Body of pancreas (tissue), 4 donors: ENCODE results near the gene NRL. TPM values are rescaled to one million over a fixed set of nuclear protein-coding genes. Genes with fewer than 3 reads are reported as not detected.
"Not testable (repeated sequence)": the region's sequence is repeated elsewhere in the genome, so short reads cannot be mapped to it uniquely, and the experiment has no call there.

Experiments
- ATAC-seq: fragments of 150-250 bp; one replicate; pipeline ENCODE4 v1.9.1; 2016
- DNase-seq, 4 donors: peaks; one replicate each; pipeline ENCODE4 v3.0.0-alpha.2; 2019
- H3K27ac ChIP-seq, 4 donors: fragments of 200-600 bp; sonication (generic); 1 replicate in 3 of 4; 2 replicates in 1 of 4; pipeline versions ENCODE4 v1.5.1 to v1.6.1; 2016 to 2019; ENCODE audit warnings: mild to moderate bottlenecking in 1 of 4, mixed read lengths in 1 of 4, moderate library complexity in 1 of 4
- H3K27me3 ChIP-seq, 2 donors: fragments of 200-600 bp; sonication (generic); one replicate each; pipeline ENCODE4 v1.6.0; 2016; ENCODE audit warnings: mild to moderate bottlenecking in 1 of 2
- H3K36me3 ChIP-seq, 2 donors: fragments of 200-600 bp; sonication (generic); replicated peaks in 1 of 2; 2 replicates each; pipeline ENCODE4 v1.5.1; 2016; ENCODE audit warnings: low read depth in 2 of 2; ENCODE audit not compliant: insufficient read depth in 1 of 2
- H3K4me1 ChIP-seq: fragments of 200-600 bp; sonication (generic); one replicate; pipeline ENCODE4 v1.6.0; 2016
- H3K4me3 ChIP-seq, 2 donors: fragments of 200-600 bp; sonication (generic); 1 replicate in 1 of 2; 2 replicates in 1 of 2; pipeline ENCODE4 v1.5.1; 2016 to 2019
- H3K9me3 ChIP-seq, 3 donors: fragments of 200-600 bp; sonication (generic); 1 replicate in 2 of 3; 2 replicates in 1 of 3; pipeline ENCODE4 v1.5.1; 2016
- CTCF ChIP-seq, 7 experiments: fragments of 450-650 bp in 4 of 7; fragments of 200-600 bp in 3 of 7; sonication (generic) in 3 of 7; IDR thresholded peaks; one replicate each; pipeline ENCODE4 v1.5.1; 2016 to 2019; ENCODE audit warnings: antibody characterized with exemption in 7 of 7
- POLR2A ChIP-seq, 3 donors: fragments of 450-650 bp; IDR thresholded peaks; one replicate each; pipeline ENCODE4 v1.6.1; 2016; ENCODE audit warnings: antibody characterized with exemption in 3 of 3, mild to moderate bottlenecking in 2 of 3
- WGBS, 2 donors: methylation state at CpG; one replicate each; pipeline ENCODE4 v1.1.5; 2017; 5-methylcytosine and 5-hydroxymethylcytosine counted together
- intact Hi-C: fragments of 100-400 bp; cut with DNase I; formaldehyde crosslinking; loops from one replicate; pipeline ENCODE4 v1.15.1; 2023
- total RNA-seq, 2 donors: library from RNA; depleted of rRNA; stranded (reverse); fragments of >200 nt; gene quantifications; one replicate each; pipeline ENCODE4 v1.1.0, GENCODE V29; 2016

Gene NRL
- total RNA-seq, 2 donors from 2014 or later: 2.1 to 2.6 TPM

DNA sequence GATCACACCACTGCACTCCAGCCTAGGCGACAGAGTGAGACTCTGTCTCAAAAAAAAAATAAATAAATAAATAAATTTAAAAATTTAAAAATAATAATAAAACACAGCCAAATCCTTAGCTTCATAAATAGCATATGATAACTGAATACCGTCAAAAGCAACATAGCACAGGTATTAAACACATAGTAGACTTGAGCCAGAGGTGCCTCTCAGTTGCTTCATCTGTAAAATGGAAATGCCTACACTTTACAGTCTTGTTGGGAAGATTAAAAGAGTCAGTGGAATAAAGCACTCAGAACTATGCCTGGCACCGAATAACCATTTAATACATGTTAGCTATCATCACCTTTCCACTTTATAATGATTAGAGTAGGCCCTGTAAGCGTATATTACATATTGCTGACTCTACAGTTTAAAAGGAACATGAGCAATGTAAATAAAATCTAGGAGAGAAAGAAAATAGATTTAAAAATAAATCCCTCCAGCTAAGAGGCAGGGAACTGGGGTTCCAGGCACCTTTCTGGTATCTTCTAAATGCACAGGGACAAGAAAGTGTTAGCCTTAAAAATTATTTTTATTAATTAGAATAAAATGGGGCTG lies 8.0 kb downstream of the NRL start:
- Histone ChIP-seq H3K27ac (no peak overlapping the region), H3K36me3 (peaks cover 0 to 5% of the 10 kb centered on the region in 2 donors), H3K27me3 (no peaks in the 10 kb centered on the region), H3K4me1 (peaks cover 31% of the 10 kb centered on the region), H3K9me3 (no peaks in the 10 kb centered on the region), H3K4me3 (no peak overlapping the region)
- TF ChIP-seq POLR2A (IDR thresholded peaks at IDR 0.05) (no peak), CTCF (IDR thresholded peaks at IDR 0.05) (no peak)
- DNase-seq: no peak
- WGBS, 2 donors: 72 to 80% methylated on average over 4 of the region's 4 CpGs
- intact Hi-C loops: loop anchor here (5.0 kb wide), 1 partner anchor 49 kb away; no protein-coding TSS in a partner anchor
- ATAC-seq: no peak

GRCh38 chr14:24105609-24106239 lies 9.0 kb downstream of the NRL start:
- Histone ChIP-seq H3K4me1 (peaks cover 30% of the 10 kb centered on the region), H3K27ac (peak overlapping the region in 1 of 4 donors; percentile 26)
- ATAC-seq, H3K27me3 ChIP-seq, DNase-seq, H3K4me3 ChIP-seq, H3K9me3 ChIP-seq, H3K36me3 ChIP-seq: not testable (repeated sequence)
- intact Hi-C loops: loop anchor here (5.0 kb wide), 1 partner anchor 48 kb away; no protein-coding TSS in a partner anchor
- WGBS, 2 donors: 80 to 91% methylated on average over 8 of the region's 8 CpGs

- 90% methylated on average over 13 of the region's 13 CpGs; no CpG with 5 or more reads in 1 of the 2 donors for WGBS, 2 donors
- Histone ChIP-seq H3K27ac (no peak overlapping the region), H3K27me3 (no peaks in the 10 kb centered on the region), H3K4me1 (peaks cover 25% of the 10 kb centered on the region), H3K36me3 (peaks cover 0 to 5% of the 10 kb centered on the region in 2 donors), H3K4me3 (no peak overlapping the region), H3K9me3 (no peaks in the 10 kb centered on the region)
- ATAC-seq (no peak), DNase-seq (no peak)
- TF ChIP-seq CTCF (IDR thresholded peaks at IDR 0.05): no peak
- TF ChIP-seq POLR2A (IDR thresholded peaks at IDR 0.05): no peak
- intact Hi-C loops: no loop called here
Measured at GRCh38 chr14:24103451-24103850, 11.3 kb downstream of the NRL start.

DNA sequence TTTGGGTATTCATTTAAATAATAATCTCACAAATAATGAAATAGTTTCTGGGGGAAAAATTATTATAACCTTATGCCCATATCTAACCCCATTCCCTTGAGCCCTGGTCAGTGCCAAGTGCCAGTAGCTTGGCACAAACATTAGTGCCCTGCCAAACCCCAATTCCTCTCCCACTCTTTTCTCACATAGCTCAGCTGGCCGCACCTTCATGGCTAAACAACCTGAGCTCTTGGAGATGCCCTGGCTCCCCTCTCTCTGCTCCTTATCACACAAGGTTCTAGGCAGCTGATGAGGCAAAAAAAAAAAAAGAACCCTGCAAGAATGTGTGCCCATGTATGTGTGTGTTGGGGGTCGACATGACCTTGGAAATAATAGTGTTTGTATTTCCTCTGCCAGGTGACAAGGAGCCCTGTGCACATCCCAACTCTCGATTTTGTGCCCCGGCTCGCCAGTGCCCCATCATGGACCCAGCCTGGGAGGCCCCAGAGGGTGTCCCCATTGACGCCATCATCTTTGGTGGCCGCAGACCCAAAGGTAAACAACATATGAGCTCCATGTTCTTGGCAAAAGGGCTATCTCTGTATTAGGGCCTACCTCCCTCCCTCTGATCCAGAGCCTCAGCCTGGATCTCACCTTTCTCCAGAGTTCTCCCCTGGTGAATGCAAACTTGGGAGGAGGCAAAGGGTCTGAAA lies 12.2 kb downstream of the NRL start:
- Histone ChIP-seq H3K9me3 (no peaks in the 10 kb centered on the region), H3K36me3 (peaks cover 0 to 5% of the 10 kb centered on the region in 2 donors), H3K27me3 (no peaks in the 10 kb centered on the region), H3K27ac (no peak overlapping the region), H3K4me3 (no peak overlapping the region), H3K4me1 (peaks cover 30% of the 10 kb centered on the region)
- WGBS, 2 donors: 71 to 75% methylated on average over 7 of the region's 7 CpGs
- TF ChIP-seq POLR2A (IDR thresholded peaks at IDR 0.05): no peak
- TF ChIP-seq CTCF (IDR thresholded peaks at IDR 0.05): no peak
- ATAC-seq: no peak
- intact Hi-C loops: no loop called here
- no peak for DNase-seq

- TF ChIP-seq CTCF (IDR thresholded peaks at IDR 0.05) (no peak), POLR2A (IDR thresholded peaks at IDR 0.05) (no peak)
- peaks cover 0 to 5% of the 10 kb centered on the region in 2 donors for H3K36me3 ChIP-seq
- H3K4me1 ChIP-seq: peaks cover 37% of the 10 kb centered on the region
- 68 to 90% methylated on average over 3 of the region's 3 CpGs for WGBS, 2 donors
- no peak for ATAC-seq
- DNase-seq: no peak
- H3K27me3 ChIP-seq: no peaks in the 10 kb centered on the region
- peak overlapping the region in 1 of 4 donors; percentile 12 for H3K27ac ChIP-seq
- H3K9me3 ChIP-seq: no peaks in the 10 kb centered on the region
- intact Hi-C loops: no loop called here
- no peak overlapping the region for H3K4me3 ChIP-seq
Measured at GRCh38 chr14:24100982-24101494, 13.7 kb downstream of the NRL start.
